Calu3 (cell line): Measurements from ENCODE around the gene ENOPH1. TPM values are rescaled to one million over a fixed set of nuclear protein-coding genes. Genes with fewer than 3 reads are reported as not detected.
"Not testable (repeated sequence)": the region's sequence is repeated elsewhere in the genome, so short reads cannot be mapped to it uniquely, and the experiment has no call there.

Source experiments
- BruUV-seq: library from RNA; stranded (reverse); fragments of 400-500 nt; replicated peaks from 2 replicates; lab custom pipeline; 2021; lab: Mats Ljungman, UMichigan
- CTCF ChIA-PET: fragments of 300-600 bp; sonication (Branson Sonifier 250); formaldehyde crosslinking; loops from one replicate; lab custom pipeline; 2022; ENCODE audit warnings: antibody characterized with exemption; lab: Charles Lee
- DNase-seq: peaks from one replicate; pipeline ENCODE4 v3.0.0; 2022
- H3K27ac Mint-ChIP-seq: one replicate; pipeline ENCODE4 v1.8.0; 2022; ENCODE audit warnings: mixed read lengths; ENCODE audit not compliant: unreplicated experiment
- H3K27me3 Mint-ChIP-seq: one replicate; pipeline ENCODE4 v1.8.0; 2022; ENCODE audit warnings: mixed read lengths; ENCODE audit not compliant: unreplicated experiment
- H3K36me3 Mint-ChIP-seq: one replicate; pipeline ENCODE4 v1.8.0; 2022; ENCODE audit warnings: mild to moderate bottlenecking, moderate library complexity, mixed read lengths; ENCODE audit not compliant: insufficient read depth, unreplicated experiment
- H3K4me1 Mint-ChIP-seq: one replicate; pipeline ENCODE4 v1.8.0; 2022; ENCODE audit warnings: mild to moderate bottlenecking, low read depth, mixed read lengths; ENCODE audit not compliant: unreplicated experiment
- H3K4me3 Mint-ChIP-seq: one replicate; pipeline ENCODE4 v1.8.0; 2022; ENCODE audit warnings: mild to moderate bottlenecking, low read depth, moderate library complexity, mixed read lengths; ENCODE audit not compliant: unreplicated experiment
- H3K9me3 Mint-ChIP-seq: one replicate; pipeline ENCODE4 v1.8.0; 2022; ENCODE audit warnings: low read depth, mixed read lengths; ENCODE audit not compliant: unreplicated experiment
- intact Hi-C: fragments of 100-400 bp; cut with micrococcal nuclease; formaldehyde crosslinking; loops from one replicate; pipeline ENCODE4 v1.10.0; 2022; ENCODE audit not compliant: unreplicated experiment
- total RNA-seq: library from RNA; stranded (reverse); gene quantifications from 2 replicates; pipeline ENCODE4 v1.2.3, GENCODE V29; 2022
- TF ChIP-seq, protein P1 (sequence below): fragments of 200-600 bp; IDR thresholded peaks from one replicate; pipeline ENCODE4 v1.8.0; 2022; ENCODE audit warnings: antibody characterized with exemption; ENCODE audit not compliant: unreplicated experiment

ENOPH1 gene
- total RNA-seq, 1 experiment from 2014 or later, result 43.6 TPM

- Mint-ChIP-seq H3K4me1 (no peaks in the 10 kb centered on the region), H3K4me3 (no peak overlapping the region), H3K9me3 (no peaks in the 10 kb centered on the region), H3K36me3 (no peaks in the 10 kb centered on the region), H3K27ac (no peak overlapping the region), H3K27me3 (no peaks in the 10 kb centered on the region)
- DNase-seq, result no peak
- no TSS peak for BruUV-seq
- intact Hi-C loops, result loop anchor here (10.0 kb wide), 1 partner anchor 265 kb away; no protein-coding TSS in a partner anchor
- TF ChIP-seq, protein P1, sequence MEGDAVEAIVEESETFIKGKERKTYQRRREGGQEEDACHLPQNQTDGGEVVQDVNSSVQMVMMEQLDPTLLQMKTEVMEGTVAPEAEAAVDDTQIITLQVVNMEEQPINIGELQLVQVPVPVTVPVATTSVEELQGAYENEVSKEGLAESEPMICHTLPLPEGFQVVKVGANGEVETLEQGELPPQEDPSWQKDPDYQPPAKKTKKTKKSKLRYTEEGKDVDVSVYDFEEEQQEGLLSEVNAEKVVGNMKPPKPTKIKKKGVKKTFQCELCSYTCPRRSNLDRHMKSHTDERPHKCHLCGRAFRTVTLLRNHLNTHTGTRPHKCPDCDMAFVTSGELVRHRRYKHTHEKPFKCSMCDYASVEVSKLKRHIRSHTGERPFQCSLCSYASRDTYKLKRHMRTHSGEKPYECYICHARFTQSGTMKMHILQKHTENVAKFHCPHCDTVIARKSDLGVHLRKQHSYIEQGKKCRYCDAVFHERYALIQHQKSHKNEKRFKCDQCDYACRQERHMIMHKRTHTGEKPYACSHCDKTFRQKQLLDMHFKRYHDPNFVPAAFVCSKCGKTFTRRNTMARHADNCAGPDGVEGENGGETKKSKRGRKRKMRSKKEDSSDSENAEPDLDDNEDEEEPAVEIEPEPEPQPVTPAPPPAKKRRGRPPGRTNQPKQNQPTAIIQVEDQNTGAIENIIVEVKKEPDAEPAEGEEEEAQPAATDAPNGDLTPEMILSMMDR, result no peak
- CTCF ChIA-PET, result no interaction called here
Observed at GRCh38 chr4:82469791-82470345, 39.5 kb downstream of the ENOPH1 start.

DNA sequence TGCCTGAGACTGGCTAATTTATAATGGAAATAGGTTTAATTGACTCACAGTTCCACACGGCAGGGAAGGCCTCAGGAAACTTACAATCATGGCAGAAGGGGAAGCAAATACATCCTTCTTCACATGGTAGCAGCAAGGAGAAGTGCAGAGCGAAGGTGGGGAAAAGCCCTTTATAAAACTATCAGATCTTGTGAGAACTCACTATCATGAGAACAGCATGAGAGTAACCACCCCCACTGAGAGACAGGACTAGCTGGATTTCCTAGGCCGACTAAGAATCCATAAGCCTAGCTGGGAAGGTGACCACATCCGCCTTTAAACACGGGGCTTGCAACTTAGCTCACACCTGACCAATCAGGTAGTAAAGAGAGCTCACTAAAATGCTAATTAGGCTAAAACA is 42.7 kb downstream of the ENOPH1 start:
- BruUV-seq, CTCF ChIA-PET, H3K9me3 Mint-ChIP-seq, DNase-seq, H3K4me1 Mint-ChIP-seq, intact Hi-C loops, H3K27me3 Mint-ChIP-seq, H3K36me3 Mint-ChIP-seq, H3K27ac Mint-ChIP-seq, H3K4me3 Mint-ChIP-seq: not testable (repeated sequence)

GRCh38 chr4:82473621-82474164 is 43.3 kb downstream of the ENOPH1 start:
- intact Hi-C loops, result no loop called here
- TF ChIP-seq, protein P1, result no peak
- DNase-seq, result no peak
- no peaks in the 10 kb centered on the region for H3K36me3 Mint-ChIP-seq
- CTCF ChIA-PET, result no interaction called here
- H3K4me1 Mint-ChIP-seq, result no peaks in the 10 kb centered on the region
- BruUV-seq, result no TSS peak
- H3K4me3 Mint-ChIP-seq, result no peak overlapping the region
- no peaks in the 10 kb centered on the region for H3K27me3 Mint-ChIP-seq
- H3K9me3 Mint-ChIP-seq, result no peaks in the 10 kb centered on the region
- no peak overlapping the region for H3K27ac Mint-ChIP-seq

GRCh38 chr4:82475931-82476330 is 45.5 kb downstream of the ENOPH1 start:
- intact Hi-C loops, DNase-seq, H3K36me3 Mint-ChIP-seq, H3K27ac Mint-ChIP-seq, H3K27me3 Mint-ChIP-seq, CTCF ChIA-PET, H3K4me1 Mint-ChIP-seq, H3K4me3 Mint-ChIP-seq, H3K9me3 Mint-ChIP-seq, BruUV-seq: not testable (repeated sequence)

DNA sequence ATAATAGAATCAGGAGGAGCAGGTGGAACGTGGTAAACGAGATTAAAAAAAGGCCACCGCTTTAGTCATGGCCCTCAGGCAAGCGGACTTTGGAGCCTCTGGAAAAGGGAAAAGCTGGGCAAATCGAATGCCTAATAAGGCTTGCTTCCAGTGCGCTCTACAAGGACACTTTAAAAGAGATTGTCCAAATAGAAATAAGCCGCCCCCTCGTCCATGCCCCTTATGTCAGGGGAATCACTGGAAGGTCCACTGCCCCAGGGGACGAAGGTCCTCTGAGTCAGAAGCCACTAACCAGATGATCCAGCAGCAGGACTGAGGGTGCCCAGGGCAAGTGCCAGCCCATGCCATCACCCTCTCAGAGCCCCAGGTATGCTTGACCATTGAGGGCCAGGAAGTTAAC is 47.1 kb downstream of the ENOPH1 start:
- H3K9me3 Mint-ChIP-seq, BruUV-seq, H3K4me1 Mint-ChIP-seq, H3K27ac Mint-ChIP-seq, H3K27me3 Mint-ChIP-seq, CTCF ChIA-PET, intact Hi-C loops, DNase-seq, H3K4me3 Mint-ChIP-seq, H3K36me3 Mint-ChIP-seq: not testable (repeated sequence)

DNA sequence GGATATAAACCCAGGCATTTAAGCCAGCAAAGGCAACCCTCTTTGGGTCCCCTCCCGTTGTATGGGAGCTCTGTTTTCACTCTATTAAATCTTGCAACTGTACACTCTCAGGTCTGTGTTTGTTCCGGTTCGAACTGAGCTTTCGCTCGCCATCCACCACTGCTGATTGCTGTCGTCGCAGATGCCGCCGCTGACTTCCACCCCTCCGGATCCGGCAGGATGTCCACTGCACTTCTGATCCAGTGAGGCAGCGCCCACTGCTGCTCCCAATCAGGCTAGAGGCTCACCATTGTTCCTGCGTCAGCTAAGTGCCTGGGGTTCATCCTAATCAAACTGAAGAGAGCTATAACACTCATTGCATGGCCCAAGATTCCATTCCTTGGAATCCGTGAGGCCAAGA is 49.2 kb downstream of the ENOPH1 start:
- TF ChIP-seq, protein P1, result no peak
- CTCF ChIA-PET, result no interaction called here
- DNase-seq, result no peak
- BruUV-seq, result no TSS peak
- Mint-ChIP-seq H3K27ac (no peak overlapping the region), H3K9me3 (no peaks in the 10 kb centered on the region), H3K4me3 (no peak overlapping the region), H3K4me1 (no peaks in the 10 kb centered on the region), H3K27me3 (no peaks in the 10 kb centered on the region), H3K36me3 (peaks cover 10% of the 10 kb centered on the region)
- intact Hi-C loops, result no loop called here
